Neural progenitor cell (in vitro differentiated cells): ENCODE data around the gene IQGAP2. TPM values are rescaled to one million over a fixed set of nuclear protein-coding genes. Genes with fewer than 3 reads are reported as not detected.
A peak's percentile ranks its signal among the peaks of the same experiment; 100 is the strongest.

Source experiments
- DNase-seq: peaks from one replicate; pipeline ENCODE4 v3.0.0-alpha.2; 2016; ENCODE audit warnings: low spot score
- H2AFZ ChIP-seq: fragments of 200-600 bp; sonication (generic); replicated peaks from 2 replicates; pipeline ENCODE4 v1.6.1; 2016; ENCODE audit warnings: antibody characterized with exemption
- H3F3A ChIP-seq: fragments of 200-600 bp; sonication (generic); 2 replicates; pipeline ENCODE4 v1.6.1; 2016; ENCODE audit warnings: antibody characterized with exemption, low read depth
- H3K27ac ChIP-seq: fragments of 200-600 bp; sonication (generic); 2 replicates; pipeline ENCODE4 v1.5.1; 2016; ENCODE audit warnings: mild to moderate bottlenecking
- H3K27me3 ChIP-seq: fragments of 200-600 bp; sonication (generic); 2 replicates; pipeline ENCODE4 v1.6.1; 2016; ENCODE audit warnings: mild to moderate bottlenecking, moderate library complexity
- H3K36me3 ChIP-seq: fragments of 200-600 bp; sonication (generic); 2 replicates; pipeline ENCODE4 v1.5.1; 2016
- H3K4me1 ChIP-seq: fragments of 200-600 bp; sonication (generic); 2 replicates; pipeline ENCODE4 v1.6.1; 2016; ENCODE audit warnings: mixed run types
- H3K4me2 ChIP-seq: fragments of 200-600 bp; sonication (generic); 2 replicates; pipeline ENCODE4 v1.6.1; 2016
- H3K4me3 ChIP-seq: fragments of 200-600 bp; sonication (generic); 2 replicates; pipeline ENCODE4 v1.5.1; 2016
- H3K79me2 ChIP-seq: fragments of 200-600 bp; sonication (generic); 2 replicates; pipeline ENCODE4 v1.6.1; 2016; ENCODE audit warnings: low read depth
- H3K9ac ChIP-seq: fragments of 200-600 bp; sonication (generic); 2 replicates; pipeline ENCODE4 v1.6.1; 2016
- H3K9me3 ChIP-seq: fragments of 200-600 bp; sonication (generic); 2 replicates; pipeline ENCODE4 v1.5.1; 2016; ENCODE audit warnings: low read depth
- H4K20me1 ChIP-seq: fragments of 200-600 bp; sonication (generic); 2 replicates; pipeline ENCODE4 v1.6.1; 2016; ENCODE audit warnings: low read depth
- H3K27ac Mint-ChIP-seq: 3 replicates; pipeline ENCODE4 v1.8.0; 2021; ENCODE audit warnings: mixed read lengths
- H3K27me3 Mint-ChIP-seq: 2 replicates; pipeline ENCODE4 v1.8.0; 2022; ENCODE audit warnings: low read depth, mild to moderate bottlenecking, inconsistent platforms, moderate library complexity, mixed read lengths; ENCODE audit not compliant: insufficient read depth
- H3K36me3 Mint-ChIP-seq: 3 replicates; pipeline ENCODE4 v1.8.0; 2021; ENCODE audit warnings: mixed read lengths
- H3K4me1 Mint-ChIP-seq: 3 replicates; pipeline ENCODE4 v1.8.0; 2021; ENCODE audit warnings: mixed read lengths
- H3K4me3 Mint-ChIP-seq: 3 replicates; pipeline ENCODE4 v1.8.0; 2021; ENCODE audit warnings: mild to moderate bottlenecking, moderate library complexity, mixed read lengths
- H3K9me3 Mint-ChIP-seq: 3 replicates; pipeline ENCODE4 v1.8.0; 2020; ENCODE audit warnings: mixed read lengths
- EZH2 ChIP-seq: fragments of 200-600 bp; sonication (generic); IDR thresholded peaks from 2 replicates; pipeline ENCODE4 v1.6.1; 2017; ENCODE audit warnings: antibody characterized with exemption, mild to moderate bottlenecking, moderate library complexity
- EZH2phosphoT487 ChIP-seq: fragments of 200-600 bp; sonication (generic); IDR thresholded peaks from 2 replicates; pipeline ENCODE4 v1.6.1; 2017; ENCODE audit warnings: antibody characterized with exemption
- total RNA-seq: library from RNA; depleted of rRNA; stranded (reverse); fragments of >200 nt; gene quantifications from 2 replicates; pipeline ENCODE4 v1.2.3, GENCODE V29; 2015; ENCODE audit warnings: low replicate concordance
- TF ChIP-seq, protein P1 (sequence below): fragments of 200-600 bp; sonication (generic); IDR thresholded peaks from 2 replicates; pipeline ENCODE4 v1.5.1; 2017; ENCODE audit warnings: antibody characterized with exemption, mild to moderate bottlenecking

Gene IQGAP2
- total RNA-seq, 1 donor from 2014 or later = 37.7 TPM

DNA sequence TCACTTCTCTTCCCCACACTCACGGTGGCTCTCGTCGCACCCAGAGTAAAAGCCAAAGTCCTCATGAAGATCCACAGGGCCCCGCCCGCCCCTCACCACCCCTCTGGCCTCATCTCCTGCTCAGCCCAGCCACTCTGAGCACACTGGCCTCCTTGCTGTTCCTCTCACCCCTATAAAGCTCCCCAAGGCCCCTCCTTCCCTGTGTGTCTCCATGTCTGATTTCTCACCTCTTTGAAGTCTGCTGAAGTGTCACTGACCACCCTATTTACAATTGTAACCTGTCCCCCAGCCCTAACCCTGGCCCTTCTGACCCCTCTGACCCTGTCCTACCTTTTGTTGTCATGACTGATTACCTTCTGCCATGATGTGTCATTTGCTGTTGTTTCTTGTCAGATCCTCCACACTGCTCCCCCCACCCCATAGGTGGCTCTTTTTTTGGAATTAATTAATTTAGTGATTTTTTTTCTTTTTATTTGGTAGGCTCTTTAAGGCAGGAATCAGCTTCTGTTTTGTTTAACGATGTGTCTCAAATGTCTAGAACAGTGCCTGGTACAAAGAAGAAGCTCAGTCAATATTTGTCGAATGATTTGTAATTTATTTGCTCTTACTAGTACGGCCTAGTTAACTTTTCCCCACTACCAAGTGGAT, 90.2 kb downstream of the IQGAP2 start:
- TF ChIP-seq EZH2 = no peak
- TF ChIP-seq, protein P1, sequence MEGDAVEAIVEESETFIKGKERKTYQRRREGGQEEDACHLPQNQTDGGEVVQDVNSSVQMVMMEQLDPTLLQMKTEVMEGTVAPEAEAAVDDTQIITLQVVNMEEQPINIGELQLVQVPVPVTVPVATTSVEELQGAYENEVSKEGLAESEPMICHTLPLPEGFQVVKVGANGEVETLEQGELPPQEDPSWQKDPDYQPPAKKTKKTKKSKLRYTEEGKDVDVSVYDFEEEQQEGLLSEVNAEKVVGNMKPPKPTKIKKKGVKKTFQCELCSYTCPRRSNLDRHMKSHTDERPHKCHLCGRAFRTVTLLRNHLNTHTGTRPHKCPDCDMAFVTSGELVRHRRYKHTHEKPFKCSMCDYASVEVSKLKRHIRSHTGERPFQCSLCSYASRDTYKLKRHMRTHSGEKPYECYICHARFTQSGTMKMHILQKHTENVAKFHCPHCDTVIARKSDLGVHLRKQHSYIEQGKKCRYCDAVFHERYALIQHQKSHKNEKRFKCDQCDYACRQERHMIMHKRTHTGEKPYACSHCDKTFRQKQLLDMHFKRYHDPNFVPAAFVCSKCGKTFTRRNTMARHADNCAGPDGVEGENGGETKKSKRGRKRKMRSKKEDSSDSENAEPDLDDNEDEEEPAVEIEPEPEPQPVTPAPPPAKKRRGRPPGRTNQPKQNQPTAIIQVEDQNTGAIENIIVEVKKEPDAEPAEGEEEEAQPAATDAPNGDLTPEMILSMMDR = no peak
- TF ChIP-seq EZH2phosphoT487 = no peak
- H3K4me1 Mint-ChIP-seq = peaks cover 47% of the 10 kb centered on the region

DNA sequence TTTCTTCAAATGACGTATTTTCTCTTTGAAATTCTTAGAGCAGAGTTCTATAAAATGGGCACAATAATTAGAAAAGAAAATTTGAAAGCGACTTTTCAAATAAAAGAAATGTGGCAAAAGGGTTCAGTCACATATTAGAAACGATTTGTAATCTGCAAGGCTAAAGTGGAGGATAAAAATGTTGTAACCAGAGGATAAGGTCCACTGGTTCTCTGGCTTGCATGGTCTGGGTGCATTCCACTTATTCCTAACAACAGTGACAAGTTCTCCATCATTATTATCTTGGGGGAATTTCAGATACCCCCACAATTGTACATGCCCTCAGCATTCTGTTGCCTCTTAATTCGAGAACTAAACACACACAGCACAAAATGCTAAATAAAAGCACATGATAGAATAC, 91.1 kb downstream of the IQGAP2 start:
- Histone ChIP-seq H4K20me1 (no peaks in the 10 kb centered on the region), H3K9ac (no peak overlapping the region), H3K79me2 (no peaks in the 10 kb centered on the region), H3K4me2 (no peak overlapping the region), H3K36me3 (no peaks in the 10 kb centered on the region), H2AFZ (no peak overlapping the region), H3K4me1 (peaks cover 36% of the 10 kb centered on the region), H3F3A (peaks cover 7% of the 10 kb centered on the region), H3K9me3 (no peaks in the 10 kb centered on the region), H3K4me3 (no peak overlapping the region), H3K27ac (no peak overlapping the region), H3K27me3 (no peaks in the 10 kb centered on the region)
- DNase-seq = no peak
- Mint-ChIP-seq H3K4me3 (no peak overlapping the region), H3K4me1 (peaks cover 38% of the 10 kb centered on the region), H3K27ac (no peak overlapping the region), H3K36me3 (no peaks in the 10 kb centered on the region), H3K27me3 (peaks cover 2% of the 10 kb centered on the region), H3K9me3 (peaks cover 3% of the 10 kb centered on the region)
- TF ChIP-seq EZH2 (no peak), EZH2phosphoT487 (no peak)
- TF ChIP-seq, protein P1 = no peak

More for the DNA sequence above, 90.2 kb downstream of the IQGAP2 start:
- no peak overlapping the region for H3K27ac ChIP-seq
- H3K9ac ChIP-seq = no peak overlapping the region
- no peak overlapping the region for H3K4me3 ChIP-seq
- no peaks in the 10 kb centered on the region for H3K79me2 ChIP-seq
- DNase-seq = no peak
- H4K20me1 ChIP-seq = no peaks in the 10 kb centered on the region
- no peak overlapping the region for H2AFZ ChIP-seq
- no peaks in the 10 kb centered on the region for H3K36me3 ChIP-seq
- no peaks in the 10 kb centered on the region for H3K9me3 ChIP-seq
- Mint-ChIP-seq H3K27ac (peak overlapping the region; percentile 27), H3K36me3 (no peaks in the 10 kb centered on the region), H3K9me3 (peaks cover 3% of the 10 kb centered on the region), H3K27me3 (peaks cover 2% of the 10 kb centered on the region), H3K4me3 (no peak overlapping the region)
- no peaks in the 10 kb centered on the region for H3K27me3 ChIP-seq
- H3F3A ChIP-seq = peaks cover 5% of the 10 kb centered on the region
- no peak overlapping the region for H3K4me2 ChIP-seq
- peaks cover 45% of the 10 kb centered on the region for H3K4me1 ChIP-seq

DNA sequence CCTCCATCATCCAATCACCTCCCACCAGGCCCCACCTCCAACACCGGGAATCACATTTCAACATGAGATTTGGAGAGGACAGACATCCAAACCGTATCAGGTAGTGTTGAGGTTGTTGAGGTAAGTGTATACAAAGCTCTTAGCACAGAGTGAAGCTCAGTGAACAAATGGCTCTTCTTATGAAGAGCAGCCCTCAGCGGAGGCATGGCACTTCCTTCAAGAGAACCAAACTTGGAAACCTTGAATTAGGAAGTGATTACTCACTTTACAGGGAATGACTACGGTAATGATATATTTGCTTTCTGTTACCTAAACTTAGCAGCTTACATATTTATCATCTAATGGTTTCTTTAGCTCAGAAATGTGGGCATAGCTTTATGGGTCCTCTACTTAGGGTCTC, 92.8 kb downstream of the IQGAP2 start:
- no peak overlapping the region for H3K9ac ChIP-seq
- no peaks in the 10 kb centered on the region for H4K20me1 ChIP-seq
- no peak overlapping the region for H3K27ac ChIP-seq
- no peaks in the 10 kb centered on the region for H3K9me3 ChIP-seq
- Mint-ChIP-seq H3K27me3 (peaks cover 2% of the 10 kb centered on the region), H3K9me3 (peaks cover 3% of the 10 kb centered on the region), H3K4me1 (peaks cover 25% of the 10 kb centered on the region), H3K36me3 (no peaks in the 10 kb centered on the region), H3K4me3 (no peak overlapping the region), H3K27ac (no peak overlapping the region)
- H3K27me3 ChIP-seq = no peaks in the 10 kb centered on the region
- no peaks in the 10 kb centered on the region for H3K36me3 ChIP-seq
- TF ChIP-seq, protein P1 = no peak
- TF ChIP-seq EZH2 (no peak), EZH2phosphoT487 (no peak)
- H3K79me2 ChIP-seq = no peaks in the 10 kb centered on the region
- H3K4me1 ChIP-seq = peaks cover 28% of the 10 kb centered on the region
- H3K4me3 ChIP-seq = no peak overlapping the region
- no peak overlapping the region for H3K4me2 ChIP-seq
- no peak for DNase-seq
- no peak overlapping the region for H2AFZ ChIP-seq
- peaks cover 16% of the 10 kb centered on the region for H3F3A ChIP-seq
